Activated CD4-positive, alpha-beta T cell treated with anti-CD3 and anti-CD28 coated beads, Interleukin-2, amount 50 U/mL, for 1 hour (primary cell): Measurements from ENCODE around the gene ALOXE3.
"Not testable (repeated sequence)": the region's sequence is repeated elsewhere in the genome, so short reads cannot be mapped to it uniquely, and the experiment has no call there.

ENCODE experiments used
- DNase-seq: peaks from one replicate; pipeline ENCODE4 v3.0.0-alpha.2; 2020

Gene ALOXE3

GRCh38 chr17:8087952-8088230, 30.4 kb downstream of the ALOXE3 start:
- no peak for DNase-seq

GRCh38 chr17:8087075-8087951, 31.0 kb downstream of the ALOXE3 start, which contains the start of gene ALOX12B:
Gene ALOX12B, minus strand, starts transcription at chr17:8087716. Its CDS starts 274 bp downstream, at chr17:8087442.
- no peak for DNase-seq

GRCh38 chr17:8084250-8084649, 34.1 kb downstream of the ALOXE3 start:
- no peak for DNase-seq

- no peak for DNase-seq
These were observed 36.0 kb downstream of the ALOXE3 start for GRCh38 chr17:8082292-8082691.

GRCh38 chr17:8081876-8082275, 36.4 kb downstream of the ALOXE3 start:
- no peak for DNase-seq

- no peak for DNase-seq
These were observed 37.5 kb downstream of the ALOXE3 start for GRCh38 chr17:8080799-8081219.

- DNase-seq, result no peak
These were observed 38.0 kb downstream of the ALOXE3 start for GRCh38 chr17:8080208-8080798.

GRCh38 chr17:8079291-8080207, 38.8 kb downstream of the ALOXE3 start:
- DNase-seq, result peak; percentile 76

GRCh38 chr17:8077939-8078338, 40.4 kb downstream of the ALOXE3 start:
- DNase-seq, result not testable (repeated sequence)

- DNase-seq, result no peak
These were observed 41.6 kb downstream of the ALOXE3 start for GRCh38 chr17:8076502-8077266.

- DNase-seq, result no peak
These were observed 42.6 kb downstream of the ALOXE3 start for GRCh38 chr17:8075574-8076342.

- no peak for DNase-seq
These were observed 43.2 kb downstream of the ALOXE3 start for GRCh38 chr17:8075081-8075480.

- no peak for DNase-seq
These were observed 43.8 kb downstream of the ALOXE3 start for GRCh38 chr17:8074554-8074953.

GRCh38 chr17:8073627-8074484, 44.5 kb downstream of the ALOXE3 start:
- DNase-seq, result peak; percentile 88

GRCh38 chr17:8072729-8073461, 45.4 kb downstream of the ALOXE3 start:
- peak; percentile 40 for DNase-seq

GRCh38 chr17:8072341-8072728, 46.0 kb downstream of the ALOXE3 start:
- DNase-seq, result no peak

- DNase-seq, result no peak
These were observed 46.8 kb downstream of the ALOXE3 start for GRCh38 chr17:8071496-8071895.

- DNase-seq, result no peak
These were observed 48.8 kb downstream of the ALOXE3 start for GRCh38 chr17:8069587-8069860.

GRCh38 chr17:8068736-8069586, 49.4 kb downstream of the ALOXE3 start:
- no peak for DNase-seq
